Memory B cell (primary cell): ENCODE measurements around the gene NRN1.
"Not testable (repeated sequence)": the region's sequence is repeated elsewhere in the genome, so short reads cannot be mapped to it uniquely, and the experiment has no call there.

Source experiments
- ATAC-seq: fragments of 150-1000 bp; cut with Tn5 transposase; 2 replicates; pipeline ENCODE4 v1.10.0; 2021; ENCODE audit warnings: low read depth, mild to moderate bottlenecking, moderate library complexity
- DNase-seq, 2 donors: peaks; one replicate each; pipeline ENCODE4 v3.0.0; 2022; ENCODE audit warnings: low spot score in 2 of 2
- H3K27ac Mint-ChIP-seq: one replicate; pipeline ENCODE4 v1.8.0; 2022; ENCODE audit warnings: mild to moderate bottlenecking, moderate library complexity, mixed read lengths
- H3K27me3 Mint-ChIP-seq: one replicate; pipeline ENCODE4 v1.8.0; 2022; ENCODE audit warnings: mixed read lengths
- H3K36me3 Mint-ChIP-seq: one replicate; pipeline ENCODE4 v1.8.0; 2022; ENCODE audit warnings: mild to moderate bottlenecking, mixed read lengths
- H3K4me1 Mint-ChIP-seq: one replicate; pipeline ENCODE4 v1.8.0; 2022; ENCODE audit warnings: mixed read lengths
- H3K4me3 Mint-ChIP-seq: one replicate; pipeline ENCODE4 v1.8.0; 2022; ENCODE audit warnings: mild to moderate bottlenecking, moderate library complexity, mixed read lengths
- H3K9me3 Mint-ChIP-seq: one replicate; pipeline ENCODE4 v1.8.0; 2022; ENCODE audit warnings: mixed read lengths

Gene NRN1

DNA sequence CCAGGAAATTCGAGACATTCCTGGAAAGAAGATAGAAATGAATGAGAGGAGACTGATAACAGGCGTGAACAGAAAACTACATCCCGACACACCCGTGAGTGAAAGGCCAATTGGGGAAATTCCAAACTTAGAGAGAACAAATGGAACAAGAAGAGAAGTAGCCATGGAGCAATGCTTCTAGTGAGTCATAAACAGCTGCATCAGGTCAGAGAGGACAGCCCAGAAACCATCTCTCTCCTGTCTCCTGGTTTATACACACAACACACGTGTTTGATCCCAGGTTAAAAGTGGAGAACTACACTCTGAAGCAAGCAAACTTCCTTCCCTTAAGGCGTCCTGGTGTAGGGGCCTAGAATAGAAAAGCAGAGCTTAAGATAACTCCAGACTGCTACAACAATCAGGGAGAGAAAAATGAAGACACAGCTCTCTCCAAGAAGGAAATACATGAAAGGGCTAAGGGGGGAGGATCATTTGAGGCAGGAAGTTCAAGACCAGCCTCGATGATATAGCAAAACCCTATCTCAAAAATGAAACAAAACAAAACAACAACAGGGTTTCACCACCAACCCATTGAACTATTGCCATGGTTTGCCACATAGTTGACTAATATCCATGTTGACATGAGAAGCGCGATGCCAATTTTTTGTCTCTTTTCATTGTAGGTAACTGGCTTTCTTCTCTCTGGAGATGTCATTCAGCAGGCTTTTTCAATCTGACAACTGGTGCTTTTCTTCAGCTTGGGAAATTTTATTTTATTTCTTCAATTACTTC, 26.9 kb downstream of the NRN1 start:
- H3K36me3 Mint-ChIP-seq, result no peaks in the 10 kb centered on the region
- peaks cover 3% of the 10 kb centered on the region for H3K27me3 Mint-ChIP-seq
- peaks cover 6% of the 10 kb centered on the region for H3K9me3 Mint-ChIP-seq
- no peaks in the 10 kb centered on the region for H3K4me1 Mint-ChIP-seq
- no peak overlapping the region for H3K27ac Mint-ChIP-seq
- no peak overlapping the region for H3K4me3 Mint-ChIP-seq
- no peak for ATAC-seq
- no peak for DNase-seq

DNA sequence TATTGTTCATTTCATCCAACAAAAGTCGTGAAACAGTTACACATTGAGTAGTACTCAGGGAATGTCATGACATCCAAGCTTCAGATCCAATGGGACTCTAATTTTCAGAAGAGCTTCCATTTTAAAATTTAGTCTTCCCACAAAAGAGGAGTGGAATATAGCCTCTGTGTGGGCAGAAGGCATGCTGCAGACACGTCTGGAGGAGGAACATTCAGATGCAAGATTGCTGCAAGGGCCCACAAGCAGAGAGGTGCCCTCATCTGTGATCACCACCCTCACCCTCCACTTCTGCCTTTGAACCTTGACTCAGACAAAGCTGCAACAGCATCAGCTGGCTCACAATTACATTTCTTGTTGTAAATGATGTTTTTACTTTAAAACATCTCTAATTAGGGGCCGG, 29.9 kb downstream of the NRN1 start:
- Mint-ChIP-seq H3K9me3 (peaks cover 6% of the 10 kb centered on the region), H3K36me3 (no peaks in the 10 kb centered on the region), H3K4me3 (no peak overlapping the region), H3K4me1 (no peaks in the 10 kb centered on the region), H3K27ac (no peak overlapping the region), H3K27me3 (peaks cover 12% of the 10 kb centered on the region)
- no peak for DNase-seq
- ATAC-seq, result no peak

- DNase-seq, result no peak
- Mint-ChIP-seq H3K4me3 (no peak overlapping the region), H3K36me3 (no peaks in the 10 kb centered on the region), H3K4me1 (peaks cover 4% of the 10 kb centered on the region), H3K27me3 (peaks cover 25% of the 10 kb centered on the region), H3K27ac (no peak overlapping the region), H3K9me3 (no peaks in the 10 kb centered on the region)
- ATAC-seq, result no peak
Observed at GRCh38 chr6:5968817-5969734, 37.6 kb downstream of the NRN1 start.

GRCh38 chr6:5968036-5968435, 38.7 kb downstream of the NRN1 start:
- H3K36me3 Mint-ChIP-seq, H3K4me1 Mint-ChIP-seq, H3K9me3 Mint-ChIP-seq, H3K4me3 Mint-ChIP-seq, H3K27ac Mint-ChIP-seq, DNase-seq, ATAC-seq: not testable (repeated sequence)
- H3K27me3 Mint-ChIP-seq, result peaks cover 27% of the 10 kb centered on the region

DNA sequence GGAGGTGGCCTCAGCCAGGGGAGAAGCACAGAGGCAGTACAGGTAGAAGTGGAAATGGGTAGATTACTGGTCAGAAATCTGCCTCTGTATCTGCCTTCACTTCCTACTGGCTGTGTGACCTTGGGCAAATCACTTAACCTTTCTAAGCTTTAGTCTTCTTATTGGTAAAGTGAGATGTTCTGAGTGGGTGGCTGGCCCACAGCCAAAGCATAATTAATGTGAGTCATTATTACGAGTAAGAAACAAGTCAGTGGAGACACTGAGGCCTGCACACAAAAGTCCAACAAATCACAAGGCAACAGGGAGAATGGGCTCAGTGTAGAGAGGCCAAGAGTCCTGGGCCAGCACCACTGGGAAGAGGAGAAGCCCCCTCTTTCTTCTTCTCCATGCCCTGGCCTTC, 39.1 kb downstream of the NRN1 start:
- Mint-ChIP-seq H3K4me3 (no peak overlapping the region), H3K36me3 (no peaks in the 10 kb centered on the region), H3K27me3 (peaks cover 22% of the 10 kb centered on the region), H3K27ac (no peak overlapping the region), H3K9me3 (no peaks in the 10 kb centered on the region), H3K4me1 (peaks cover 4% of the 10 kb centered on the region)
- no peak for DNase-seq
- no peak for ATAC-seq

DNA sequence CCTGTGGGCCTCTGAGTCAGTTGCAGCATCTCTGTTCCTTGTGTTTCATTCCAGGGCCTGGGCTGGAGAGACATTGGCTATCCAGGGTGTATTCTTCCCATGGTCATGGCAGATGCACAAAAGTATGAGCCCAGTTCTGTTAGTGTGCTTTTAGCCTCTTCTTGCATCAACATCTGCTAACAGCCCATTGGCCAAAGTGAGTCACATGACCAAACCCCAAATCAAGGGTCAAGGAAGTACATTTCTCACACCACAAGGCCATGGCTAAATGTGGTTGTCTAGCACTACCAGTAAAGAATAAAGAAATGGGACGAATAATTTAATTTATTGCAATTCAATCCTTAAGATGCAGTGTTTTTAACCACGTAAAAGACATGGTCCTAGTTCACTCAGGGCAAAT, 43.9 kb downstream of the NRN1 start:
- H3K4me1 Mint-ChIP-seq, result no peaks in the 10 kb centered on the region
- H3K27me3 Mint-ChIP-seq, result peaks cover 10% of the 10 kb centered on the region
- no peaks in the 10 kb centered on the region for H3K9me3 Mint-ChIP-seq
- no peak for DNase-seq
- no peak overlapping the region for H3K27ac Mint-ChIP-seq
- no peak for ATAC-seq
- H3K4me3 Mint-ChIP-seq, result no peak overlapping the region
- H3K36me3 Mint-ChIP-seq, result no peaks in the 10 kb centered on the region

GRCh38 chr6:5961836-5962235, 44.9 kb downstream of the NRN1 start:
- H3K36me3 Mint-ChIP-seq, result no peaks in the 10 kb centered on the region
- H3K27me3 Mint-ChIP-seq, result peaks cover 10% of the 10 kb centered on the region
- H3K4me1 Mint-ChIP-seq, result no peaks in the 10 kb centered on the region
- H3K27ac Mint-ChIP-seq, result no peak overlapping the region
- DNase-seq (no peak), ATAC-seq (no peak)
- no peak overlapping the region for H3K4me3 Mint-ChIP-seq
- H3K9me3 Mint-ChIP-seq, result no peaks in the 10 kb centered on the region

DNA sequence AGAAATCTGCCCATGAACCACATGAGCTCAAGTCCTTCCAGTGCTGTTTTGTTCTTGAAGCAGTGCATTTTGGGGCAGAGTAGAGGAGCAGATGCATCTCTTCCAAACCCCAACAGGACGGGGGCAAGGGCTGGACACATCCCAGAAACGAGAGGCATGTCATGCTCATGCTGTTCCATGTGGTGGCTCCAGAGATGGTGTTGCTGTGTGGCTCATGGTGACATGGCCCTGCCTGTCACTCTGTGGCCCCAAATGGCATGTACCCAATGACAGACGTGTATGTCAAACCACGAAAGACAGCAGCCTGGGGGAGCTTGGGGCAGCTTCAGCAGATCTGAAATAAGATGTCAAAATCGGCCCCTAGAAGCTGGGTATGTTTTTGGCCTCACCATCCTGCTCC, 46.3 kb downstream of the NRN1 start:
- peaks cover 13% of the 10 kb centered on the region for H3K27me3 Mint-ChIP-seq
- ATAC-seq (no peak), DNase-seq (no peak)
- no peaks in the 10 kb centered on the region for H3K4me1 Mint-ChIP-seq
- H3K36me3 Mint-ChIP-seq, result no peaks in the 10 kb centered on the region
- H3K9me3 Mint-ChIP-seq, result no peaks in the 10 kb centered on the region
- H3K4me3 Mint-ChIP-seq, result no peak overlapping the region
- H3K27ac Mint-ChIP-seq, result no peak overlapping the region

- Mint-ChIP-seq H3K9me3 (no peaks in the 10 kb centered on the region), H3K27ac (no peak overlapping the region), H3K4me3 (no peak overlapping the region), H3K27me3 (peaks cover 12% of the 10 kb centered on the region), H3K4me1 (no peaks in the 10 kb centered on the region), H3K36me3 (no peaks in the 10 kb centered on the region)
- ATAC-seq, result no peak
- no peak for DNase-seq
Observed at GRCh38 chr6:5958921-5959320, 47.8 kb downstream of the NRN1 start.

DNA sequence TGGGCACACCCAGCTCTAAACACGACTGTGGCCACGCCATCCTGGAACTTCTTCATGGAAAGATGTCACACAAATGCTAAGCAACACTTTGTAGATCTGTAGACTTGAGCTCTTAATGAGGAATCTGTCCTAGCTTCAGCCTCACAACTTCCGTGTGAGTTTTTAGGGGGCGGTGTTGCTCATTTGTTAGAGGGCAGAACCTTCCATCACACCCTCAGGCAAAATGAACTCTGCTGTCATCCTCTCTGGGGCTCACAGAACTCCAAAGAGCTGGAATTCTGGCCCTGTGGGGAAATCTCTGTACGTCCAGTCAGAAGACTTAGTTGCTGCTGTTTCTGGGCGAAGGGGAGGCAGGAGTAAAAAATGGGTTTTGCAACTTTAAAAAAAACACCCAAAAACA, 49.8 kb downstream of the NRN1 start:
- H3K27ac Mint-ChIP-seq, result no peak overlapping the region
- H3K27me3 Mint-ChIP-seq, result peaks cover 9% of the 10 kb centered on the region
- H3K36me3 Mint-ChIP-seq, result no peaks in the 10 kb centered on the region
- no peak for DNase-seq
- no peak overlapping the region for H3K4me3 Mint-ChIP-seq
- no peaks in the 10 kb centered on the region for H3K9me3 Mint-ChIP-seq
- ATAC-seq, result no peak
- no peaks in the 10 kb centered on the region for H3K4me1 Mint-ChIP-seq

GRCh38 chr6:5950361-5950785, 56.4 kb downstream of the NRN1 start:
- no peaks in the 10 kb centered on the region for H3K4me1 Mint-ChIP-seq
- DNase-seq, result no peak
- ATAC-seq, result no peak

More at GRCh38 chr6:5950361-5950785, 56.4 kb downstream of the NRN1 start:
- Mint-ChIP-seq H3K36me3 (no peaks in the 10 kb centered on the region), H3K4me3 (no peak overlapping the region), H3K27me3 (peaks cover 19% of the 10 kb centered on the region), H3K27ac (no peak overlapping the region), H3K9me3 (no peaks in the 10 kb centered on the region)
